Thoracic aorta endothelial cell (primary cell): ENCODE measurements around the gene KIR2DL4. TPM values are rescaled to one million over a fixed set of nuclear protein-coding genes. Genes with fewer than 3 reads are reported as not detected.

ENCODE experiments used
- small RNA-seq: library from RNA; depleted of rRNA; stranded (forward); fragments of <200 nt; gene quantifications from one replicate; pipeline ENCODE3, GENCODE V24; 2012
- total RNA-seq: library from RNA; depleted of rRNA; stranded (reverse); fragments of >200 nt; gene quantifications from 2 replicates; pipeline ENCODE4 v1.2.3, GENCODE V29; 2012

Gene KIR2DL4
- total RNA-seq, result not detected in 2 replicates

DNA sequence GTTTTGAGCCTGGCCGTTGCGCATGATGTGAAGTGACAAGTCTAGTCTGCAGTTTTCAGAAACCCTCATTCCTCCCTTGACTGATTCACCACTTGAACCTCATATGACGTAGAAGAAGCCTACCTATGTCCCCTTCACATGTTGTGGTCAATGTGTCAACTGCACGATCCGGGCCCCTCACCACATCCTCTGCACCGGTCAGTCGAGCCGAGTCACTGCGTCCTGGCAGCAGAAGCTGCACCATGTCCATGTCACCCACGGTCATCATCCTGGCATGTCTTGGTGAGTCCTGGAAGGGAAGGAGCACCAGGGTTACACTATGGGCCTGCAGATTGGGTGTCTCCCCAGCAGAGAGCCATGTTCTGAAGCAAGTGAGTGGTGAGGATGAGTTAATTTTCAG is at the start of gene KIR2DL4:
Gene KIR2DL4 (plus strand): TSS at position 201 of the 400 bp plus-strand sequence. CDS start 42 bp downstream, at position 243.

DNA sequence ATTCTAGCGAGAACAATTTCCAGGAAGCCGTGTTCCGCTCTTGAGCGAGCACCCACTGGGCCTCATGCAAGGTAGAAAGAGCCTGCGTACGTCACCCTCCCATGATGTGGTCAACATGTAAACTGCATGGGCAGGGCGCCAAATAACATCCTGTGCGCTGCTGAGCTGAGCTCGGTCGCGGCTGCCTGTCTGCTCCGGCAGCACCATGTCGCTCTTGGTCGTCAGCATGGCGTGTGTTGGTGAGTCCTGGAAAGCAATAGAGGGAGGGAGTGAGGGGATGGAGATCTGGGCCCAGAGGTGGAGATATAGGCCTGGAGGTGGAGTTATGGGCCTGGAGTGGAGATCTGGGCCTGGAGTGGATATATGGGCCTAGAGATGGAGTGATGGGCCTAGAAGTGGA is 33.8 kb upstream of the KIR2DL4 start, which contains the start of gene KIR2DL1:
Gene KIR2DL1 (plus strand): TSS at position 148 of the 400 bp plus-strand sequence. CDS start 58 bp downstream, at position 206.

GRCh38 chr19:54816251-54816650 is 12.8 kb downstream of the KIR2DL4 start, which contains the start of gene KIR3DL1:
KIR3DL1 (plus strand) TSS chr19:54816468.

DNA sequence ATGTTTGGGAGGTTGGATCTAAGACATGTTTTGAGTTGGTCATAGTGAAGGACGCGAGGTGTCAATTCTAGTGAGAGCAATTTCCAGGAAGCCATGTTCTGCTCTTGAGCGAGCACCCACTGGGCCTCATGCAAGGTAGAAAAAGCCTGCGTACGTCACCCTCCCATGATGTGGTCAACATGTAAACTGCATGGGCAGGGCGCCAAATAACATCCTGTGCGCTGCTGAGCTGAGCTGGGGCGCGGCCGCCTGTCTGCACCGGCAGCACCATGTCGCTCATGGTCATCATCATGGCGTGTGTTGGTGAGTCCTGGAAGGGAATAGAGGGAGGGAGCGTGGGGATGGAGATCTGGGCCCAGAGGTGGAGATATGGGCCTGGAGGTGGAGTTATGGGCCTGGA is 29.1 kb downstream of the KIR2DL4 start, which contains the start of gene KIR2DS4:
Gene KIR2DS4 (plus strand): TSS at position 181 of the 400 bp plus-strand sequence.

DNA sequence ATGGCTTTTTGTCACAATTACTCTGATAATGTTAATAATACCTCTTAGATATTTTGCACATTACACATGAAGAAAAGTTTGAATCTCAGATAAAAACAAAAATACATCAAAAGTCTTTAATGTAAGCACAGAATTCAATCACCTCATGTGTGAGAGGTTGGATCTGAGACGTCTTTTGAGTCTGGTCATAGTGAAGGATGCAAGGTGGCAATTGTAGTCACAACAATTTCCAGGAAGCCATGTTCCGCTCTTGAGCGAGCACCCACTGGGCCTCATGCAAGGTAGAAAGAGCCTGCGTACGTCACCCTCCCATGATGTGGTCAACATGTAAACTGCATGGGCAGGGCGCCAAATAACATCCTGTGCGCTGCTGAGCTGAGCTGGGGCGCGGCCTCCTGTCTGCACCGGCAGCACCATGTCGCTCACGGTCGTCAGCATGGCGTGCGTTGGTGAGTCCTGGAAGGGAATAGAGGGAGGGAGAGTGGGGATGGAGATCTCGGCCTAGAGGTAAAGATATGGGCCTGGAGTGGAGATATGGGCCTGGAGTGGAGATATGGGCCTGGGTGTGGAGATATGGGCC is 46.7 kb downstream of the KIR2DL4 start, which contains the start of gene KIR3DL2:
Gene KIR3DL2 (plus strand): TSS at position 383 of the 580 bp plus-strand sequence. CDS start 33 bp downstream, at position 416.

Small RNA genes within 50 kb of the gene (small RNA-seq; reads per million reads assigned to genes)
- not detected for gene KIR3DP1

Other genes with a start within 250 kb of the KIR2DL4 start
- not detected in 2 replicates for gene LILRA2, start 229.8 kb upstream of the KIR2DL4 start, total RNA-seq
- not detected in 2 replicates for gene LILRA1, start 210.0 kb upstream of the KIR2DL4 start, total RNA-seq
- gene LILRB1, start 173.1 kb upstream of the KIR2DL4 start, total RNA-seq, result not detected in 2 replicates
- not detected in 2 replicates for gene LILRB4, start 140.6 kb upstream of the KIR2DL4 start, total RNA-seq
- not detected in 2 replicates for gene KIR3DL3, start 79.2 kb upstream of the KIR2DL4 start, total RNA-seq
- not detected in 2 replicates for gene KIR2DL3, start 65.1 kb upstream of the KIR2DL4 start, total RNA-seq
- not detected in 2 replicates for gene KIR2DL1, start 33.8 kb upstream of the KIR2DL4 start, total RNA-seq
- not detected in 2 replicates for gene KIR3DL1, start 12.9 kb downstream of the KIR2DL4 start, total RNA-seq
- gene KIR2DS4, start 29.1 kb downstream of the KIR2DL4 start, total RNA-seq, result not detected in 2 replicates
- gene KIR3DL2, start 46.8 kb downstream of the KIR2DL4 start, total RNA-seq, result not detected in 2 replicates
- not detected in 2 replicates for gene FCAR, start 70.6 kb downstream of the KIR2DL4 start, total RNA-seq
- not detected in 2 replicates for gene NCR1, start 102.5 kb downstream of the KIR2DL4 start, total RNA-seq
- under 0.01 TPM in 1 of 2 replicates, not detected in the other for gene NLRP7, start 143.9 kb downstream of the KIR2DL4 start, total RNA-seq
- 0.66 and 0.93 TPM in 2 replicates for gene NLRP2, start 162.8 kb downstream of the KIR2DL4 start, total RNA-seq
- not detected in 2 replicates for gene GP6, start 234.7 kb downstream of the KIR2DL4 start, total RNA-seq